Fibroblast of villous mesenchyme (primary cell): ENCODE results near the gene RBM20. TPM values are rescaled to one million over a fixed set of nuclear protein-coding genes. Genes with fewer than 3 reads are reported as not detected.

ENCODE experiments used
- DNase-seq: peaks from one replicate; pipeline ENCODE4 v3.0.0-alpha.2; 2010; ENCODE audit warnings: low read depth
- H3K4me3 ChIP-seq: 2 replicates; pipeline ENCODE4 v1.5.1; 2011; ENCODE audit warnings: low read depth, mild to moderate bottlenecking, low read length
- total RNA-seq: library from RNA; depleted of rRNA; stranded (reverse); fragments of >200 nt; gene quantifications from 2 replicates; pipeline ENCODE4 v1.2.3, GENCODE V29; 2012
- TF ChIP-seq, protein P1 (sequence below): IDR thresholded peaks from 2 replicates; pipeline ENCODE4 v1.5.1; 2012; ENCODE audit warnings: low read depth, mild to moderate bottlenecking, low read length; ENCODE audit not compliant: insufficient read depth

Gene RBM20
- total RNA-seq, 1 donor, result under 0.01 TPM

DNA sequence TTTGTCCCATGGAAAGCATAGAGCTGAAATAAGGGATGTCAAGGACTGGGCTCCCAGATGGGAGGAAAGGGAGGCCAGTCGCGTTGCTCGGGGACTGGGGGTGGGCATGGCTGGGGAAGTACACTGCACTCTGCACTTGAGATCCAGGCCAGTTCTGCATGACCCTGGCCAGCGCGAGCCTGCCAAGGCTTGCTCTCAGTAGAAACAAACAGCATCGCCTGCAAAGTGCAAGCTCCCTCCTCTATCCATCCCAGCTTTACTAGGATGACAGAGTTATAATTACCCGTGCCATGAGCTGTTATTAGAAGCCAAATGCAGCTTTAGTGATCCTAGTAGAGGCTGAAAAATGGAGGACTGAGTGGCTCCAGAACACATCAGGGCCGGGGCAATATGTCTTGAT is 183.7 kb downstream of the RBM20 start:
- DNase-seq, result no peak
- H3K4me3 ChIP-seq, result no peak overlapping the region
- TF ChIP-seq, protein P1, sequence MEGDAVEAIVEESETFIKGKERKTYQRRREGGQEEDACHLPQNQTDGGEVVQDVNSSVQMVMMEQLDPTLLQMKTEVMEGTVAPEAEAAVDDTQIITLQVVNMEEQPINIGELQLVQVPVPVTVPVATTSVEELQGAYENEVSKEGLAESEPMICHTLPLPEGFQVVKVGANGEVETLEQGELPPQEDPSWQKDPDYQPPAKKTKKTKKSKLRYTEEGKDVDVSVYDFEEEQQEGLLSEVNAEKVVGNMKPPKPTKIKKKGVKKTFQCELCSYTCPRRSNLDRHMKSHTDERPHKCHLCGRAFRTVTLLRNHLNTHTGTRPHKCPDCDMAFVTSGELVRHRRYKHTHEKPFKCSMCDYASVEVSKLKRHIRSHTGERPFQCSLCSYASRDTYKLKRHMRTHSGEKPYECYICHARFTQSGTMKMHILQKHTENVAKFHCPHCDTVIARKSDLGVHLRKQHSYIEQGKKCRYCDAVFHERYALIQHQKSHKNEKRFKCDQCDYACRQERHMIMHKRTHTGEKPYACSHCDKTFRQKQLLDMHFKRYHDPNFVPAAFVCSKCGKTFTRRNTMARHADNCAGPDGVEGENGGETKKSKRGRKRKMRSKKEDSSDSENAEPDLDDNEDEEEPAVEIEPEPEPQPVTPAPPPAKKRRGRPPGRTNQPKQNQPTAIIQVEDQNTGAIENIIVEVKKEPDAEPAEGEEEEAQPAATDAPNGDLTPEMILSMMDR, result no peak

DNA sequence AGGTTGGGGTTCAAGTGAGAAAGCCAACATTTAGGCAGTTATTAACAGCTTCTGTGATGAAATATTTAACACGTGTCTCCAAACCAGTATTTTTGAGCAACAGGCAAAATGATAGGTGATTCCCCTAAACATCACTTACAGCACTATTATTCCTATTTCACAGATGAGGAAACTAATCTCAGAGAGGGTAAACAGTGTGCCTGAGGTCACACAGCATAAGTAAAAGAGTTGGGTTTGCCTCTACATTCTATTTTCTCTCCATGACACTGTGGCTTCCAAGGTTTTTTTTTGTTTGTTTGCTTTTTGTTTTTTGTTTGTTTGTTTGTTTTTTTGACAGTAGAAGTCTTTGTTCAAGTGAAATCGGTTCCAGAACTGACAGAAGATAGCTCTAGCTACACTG is 184.4 kb downstream of the RBM20 start:
- H3K4me3 ChIP-seq, result no peak overlapping the region
- DNase-seq, result no peak
- TF ChIP-seq, protein P1, result no peak

DNA sequence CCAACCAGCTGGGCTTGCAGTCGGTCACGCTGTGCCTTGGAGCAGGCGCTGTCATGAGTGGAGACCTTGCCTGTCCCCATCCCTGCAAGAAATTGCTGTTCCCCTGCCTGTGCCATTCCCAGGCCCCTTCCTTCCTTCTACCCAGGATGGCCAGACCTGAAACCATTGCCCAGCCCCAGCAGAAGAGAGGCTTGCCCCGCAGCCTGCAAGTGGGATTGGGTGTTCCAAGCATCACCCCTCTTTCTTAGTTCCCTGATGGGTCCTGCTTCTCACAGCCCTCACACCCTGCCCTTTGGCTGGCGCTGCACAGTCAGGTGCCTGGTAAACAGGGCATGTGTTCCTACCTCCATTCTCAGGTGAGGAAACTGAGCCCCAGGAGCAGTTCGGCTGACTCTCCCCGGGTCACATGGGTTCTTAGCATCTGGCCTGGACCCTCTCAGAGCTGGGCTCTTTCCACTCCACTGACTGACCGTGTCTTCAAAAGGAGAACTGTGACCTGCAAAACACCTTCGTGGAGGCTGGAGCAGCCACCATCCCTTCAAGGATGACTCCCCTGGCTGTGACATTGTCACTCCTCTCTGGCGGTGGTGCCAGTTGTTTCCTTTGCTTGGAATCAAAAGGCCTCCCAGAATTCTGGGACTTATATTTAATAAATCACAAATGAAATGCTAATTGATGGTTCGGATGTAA is 185.7 kb downstream of the RBM20 start:
- TF ChIP-seq, protein P1, result no peak
- no peak for DNase-seq
- H3K4me3 ChIP-seq, result no peak overlapping the region

DNA sequence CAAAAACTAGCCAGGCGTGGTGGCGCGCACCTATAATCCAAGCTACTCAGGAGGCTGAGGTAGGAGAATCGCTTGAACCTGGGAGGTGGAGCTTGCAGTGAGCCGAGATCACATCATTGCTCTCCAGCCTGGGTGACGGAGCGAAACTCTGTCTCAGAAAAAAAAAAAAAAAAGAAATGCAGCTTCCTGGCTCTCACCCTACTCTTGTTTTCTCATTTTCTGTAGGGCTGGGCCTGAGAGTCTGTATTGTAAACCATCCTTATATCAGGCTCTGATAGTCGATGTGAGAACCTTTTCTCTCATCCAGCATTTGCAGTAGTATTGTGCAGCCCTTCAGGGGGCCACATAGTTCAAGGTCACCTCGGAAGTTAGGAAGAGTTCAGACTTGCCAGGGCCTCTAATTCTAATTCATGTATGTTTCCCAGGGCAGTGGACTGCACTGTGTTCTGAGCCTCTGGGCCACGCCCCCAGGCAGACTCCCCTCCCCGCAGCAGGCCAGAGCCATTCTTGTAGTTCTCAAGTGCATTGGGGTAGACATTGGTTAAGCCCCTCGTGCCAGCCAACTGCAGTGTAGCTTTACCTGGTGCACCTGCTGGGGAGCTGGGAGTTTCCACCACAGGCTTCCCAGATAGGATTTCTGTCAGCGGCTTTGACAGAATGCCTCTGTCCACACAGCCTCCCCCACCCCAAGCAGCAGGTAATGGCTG is 189.3 kb downstream of the RBM20 start:
- DNase-seq, result no peak
- H3K4me3 ChIP-seq, result no peak overlapping the region
- TF ChIP-seq, protein P1, result no peak

DNA sequence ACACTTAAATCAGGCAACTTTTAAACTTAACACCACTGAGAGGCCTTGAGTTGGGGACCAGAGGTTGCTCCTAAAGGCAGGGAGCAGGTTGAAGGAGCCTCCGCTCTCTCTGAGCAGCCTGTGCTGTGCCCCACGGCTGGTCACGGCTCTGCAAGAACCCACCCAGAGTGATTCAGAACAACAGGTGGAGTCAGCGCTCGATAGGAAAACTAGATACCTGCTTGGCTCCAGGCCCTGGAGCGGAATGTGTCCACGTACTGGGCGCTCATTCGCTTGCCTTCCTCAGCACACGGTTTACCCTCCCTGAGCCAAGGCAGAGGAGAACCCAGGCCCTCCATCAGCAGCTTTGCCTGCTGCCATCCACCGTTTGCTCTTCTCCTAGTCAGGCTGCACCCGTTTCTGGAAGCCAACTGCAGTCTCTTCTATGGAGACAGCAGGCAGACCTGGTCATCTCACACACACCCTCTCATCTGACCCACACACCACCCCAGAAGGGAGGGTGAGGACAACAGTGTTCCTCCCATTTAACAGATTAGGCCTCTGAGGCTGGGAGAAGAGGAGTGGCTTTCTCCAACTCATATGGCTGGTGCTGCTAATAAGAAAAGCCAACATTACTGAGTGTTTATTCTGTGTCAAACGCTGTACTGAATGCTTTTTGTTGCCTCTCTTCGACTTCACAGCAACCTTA is 189.9 kb downstream of the RBM20 start:
- DNase-seq, result no peak
- H3K4me3 ChIP-seq, result no peak overlapping the region
- TF ChIP-seq, protein P1, result no peak

DNA sequence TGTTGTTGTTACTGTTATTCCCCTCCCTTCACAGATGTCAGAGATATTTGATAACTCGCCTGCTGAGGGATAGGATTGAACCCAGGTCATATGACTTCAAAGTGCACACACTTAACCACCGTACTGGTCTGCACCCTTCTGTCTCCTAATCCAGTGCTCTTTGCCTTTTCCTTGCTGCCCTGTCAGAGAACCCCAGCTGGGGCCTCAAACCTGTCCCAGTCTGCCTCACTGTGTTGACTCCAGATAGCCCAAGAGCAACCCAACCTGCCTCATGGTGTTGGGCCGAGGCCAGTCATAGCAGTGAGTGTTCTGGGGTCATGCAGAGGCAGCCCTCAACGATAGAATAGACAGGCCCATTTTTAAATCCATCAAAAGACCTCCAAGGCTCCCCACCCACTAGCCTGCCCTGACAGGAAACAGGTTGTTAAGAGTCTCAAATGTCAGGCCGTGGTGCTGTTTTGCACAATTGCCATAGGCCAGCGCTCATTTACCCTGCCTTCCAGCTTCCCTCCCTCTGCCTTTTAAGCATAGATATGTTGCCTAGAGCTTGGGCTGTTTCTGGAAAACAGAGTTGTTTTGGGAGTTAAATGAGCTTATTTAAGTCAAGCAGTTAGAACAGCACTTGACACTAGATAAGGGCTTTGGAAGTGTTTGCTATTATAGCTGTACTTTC is 190.6 kb downstream of the RBM20 start:
- peak; percentile 66 for DNase-seq
- H3K4me3 ChIP-seq, result no peak overlapping the region
- TF ChIP-seq, protein P1, result no peak
